ENCODE measurements around the gene ADGRA1. TPM values are rescaled to one million over a fixed set of nuclear protein-coding genes. Genes with fewer than 3 reads are reported as not detected.
A peak's percentile ranks its signal among the peaks of the same experiment; 100 is the strongest.
"Not testable (repeated sequence)": the region's sequence is repeated elsewhere in the genome, so short reads cannot be mapped to it uniquely, and the experiment has no call there.

The ADGRA1 gene
- total RNA-seq, 3 donors from 2014 or later (not counting 1 experiment from before 2014, with no cell fraction given): not detected

- ATAC-seq (no peak), DNase-seq (no peak)
- no peaks in the 10 kb centered on the region for H3K4me1 ChIP-seq (ENCODE audit: control insufficient read depth, insufficient read depth, low read length)
- Mint-ChIP-seq H3K4me3 (no peak overlapping the region), H3K9me3 (no peaks in the 10 kb centered on the region), H3K27ac (peak overlapping the region in 1 of 2 donors; percentile 27), H3K27me3 (ENCODE audit: low read depth in 2 of 2) (peaks cover 0 to 6% of the 10 kb centered on the region in 2 donors), H3K4me1 (peaks cover 0 to 3% of the 10 kb centered on the region in 2 donors), H3K36me3 (no peaks in the 10 kb centered on the region)
- H3K4me3 ChIP-seq (ENCODE audit: low read length): no peak overlapping the region
- no peaks in the 10 kb centered on the region for H3K36me3 ChIP-seq (ENCODE audit: control insufficient read depth, insufficient read depth, low read length)
- no peaks in the 10 kb centered on the region for H3K27me3 ChIP-seq (ENCODE audit: control insufficient read depth, insufficient read depth, low read length)
- TF ChIP-seq CTCF (IDR thresholded peaks at IDR 0.05): no peak
- no peaks in the 10 kb centered on the region for H3K9me3 ChIP-seq (ENCODE audit: control insufficient read depth, insufficient read depth, low read length)
- intact Hi-C loops (cut with micrococcal nuclease): no loop called here
- H3K27ac ChIP-seq (ENCODE audit: low read length): no peak overlapping the region
- whole genome bisulfite sequencing (ENCODE audit: insufficient coverage): 89% methylated on average over 14 of the region's 14 CpGs
Measured at GRCh38 chr10:133052076-133052475, 35.6 kb upstream of the ADGRA1 start.

GRCh38 chr10:133053527-133054133 lies 34.1 kb upstream of the ADGRA1 start:
- H3K27me3 ChIP-seq (ENCODE audit: control insufficient read depth, insufficient read depth, low read length); H3K27ac Mint-ChIP-seq; H3K9me3 Mint-ChIP-seq; H3K4me3 ChIP-seq (ENCODE audit: low read length); H3K36me3 ChIP-seq (ENCODE audit: control insufficient read depth, insufficient read depth, low read length); H3K9me3 ChIP-seq (ENCODE audit: control insufficient read depth, insufficient read depth, low read length); H3K36me3 Mint-ChIP-seq; ATAC-seq; H3K27ac ChIP-seq (ENCODE audit: low read length); DNase-seq; H3K4me1 ChIP-seq (ENCODE audit: control insufficient read depth, insufficient read depth, low read length); H3K4me3 Mint-ChIP-seq; intact Hi-C loops (cut with micrococcal nuclease); H3K27me3 Mint-ChIP-seq (ENCODE audit: low read depth in 2 of 2): not testable (repeated sequence)
- WGBS (ENCODE audit: insufficient coverage): 84% methylated on average over 10 of the region's 10 CpGs
- H3K4me1 Mint-ChIP-seq: peaks cover 4 to 15% of the 10 kb centered on the region in 2 donors

- 11% methylated on average over 2 of the region's 2 CpGs for WGBS (ENCODE audit: insufficient coverage)
- H3K4me1 ChIP-seq (ENCODE audit: control insufficient read depth, insufficient read depth, low read length): peaks cover 20% of the 10 kb centered on the region
- H3K36me3 ChIP-seq (ENCODE audit: control insufficient read depth, insufficient read depth, low read length): no peaks in the 10 kb centered on the region
- no peaks in the 10 kb centered on the region for H3K27me3 ChIP-seq (ENCODE audit: control insufficient read depth, insufficient read depth, low read length)
- peaks cover 0 to 5% of the 10 kb centered on the region in 2 donors for H3K27me3 Mint-ChIP-seq (ENCODE audit: low read depth in 2 of 2)
- no peak overlapping the region for H3K27ac Mint-ChIP-seq
- H3K27ac ChIP-seq (ENCODE audit: low read length): no peak overlapping the region
- no peak overlapping the region for H3K4me3 Mint-ChIP-seq
- H3K9me3 Mint-ChIP-seq: no peaks in the 10 kb centered on the region
- ATAC-seq: no peak
- peaks cover 13 to 23% of the 10 kb centered on the region in 2 donors for H3K4me1 Mint-ChIP-seq
- H3K4me3 ChIP-seq (ENCODE audit: low read length): no peak overlapping the region
- DNase-seq: no peak
- TF ChIP-seq CTCF (IDR thresholded peaks at IDR 0.05): no peak
- H3K9me3 ChIP-seq (ENCODE audit: control insufficient read depth, insufficient read depth, low read length): no peaks in the 10 kb centered on the region
- no peaks in the 10 kb centered on the region for H3K36me3 Mint-ChIP-seq
- intact Hi-C loops (cut with micrococcal nuclease): no loop called here
Measured at GRCh38 chr10:133055470-133055869, 32.3 kb upstream of the ADGRA1 start.

GRCh38 chr10:133056001-133056400 lies 31.7 kb upstream of the ADGRA1 start:
- H3K9me3 Mint-ChIP-seq: no peaks in the 10 kb centered on the region
- 93% methylated on average over 13 of the region's 13 CpGs for WGBS (ENCODE audit: insufficient coverage)

More at GRCh38 chr10:133056001-133056400, 31.7 kb upstream of the ADGRA1 start:
- Mint-ChIP-seq H3K27ac (no peak overlapping the region), H3K4me1 (peaks cover 13 to 23% of the 10 kb centered on the region in 2 donors), H3K36me3 (no peaks in the 10 kb centered on the region), H3K27me3 (ENCODE audit: low read depth in 2 of 2) (peaks cover 0 to 5% of the 10 kb centered on the region in 2 donors), H3K4me3 (no peak overlapping the region)
- intact Hi-C loops (cut with micrococcal nuclease): no loop called here
- ATAC-seq (no peak), DNase-seq (no peak)
- H3K9me3 ChIP-seq (ENCODE audit: control insufficient read depth, insufficient read depth, low read length): no peaks in the 10 kb centered on the region
- H3K4me1 ChIP-seq (ENCODE audit: control insufficient read depth, insufficient read depth, low read length): peaks cover 20% of the 10 kb centered on the region
- H3K36me3 ChIP-seq (ENCODE audit: control insufficient read depth, insufficient read depth, low read length): no peaks in the 10 kb centered on the region
- H3K4me3 ChIP-seq (ENCODE audit: low read length): no peak overlapping the region
- H3K27me3 ChIP-seq (ENCODE audit: control insufficient read depth, insufficient read depth, low read length): no peaks in the 10 kb centered on the region
- no peak for TF ChIP-seq CTCF (IDR thresholded peaks at IDR 0.05)
- no peak overlapping the region for H3K27ac ChIP-seq (ENCODE audit: low read length)
